HG03342 (cell line): ENCODE measurements around the gene ZNF324.
"Not testable (repeated sequence)": the region's sequence is repeated elsewhere in the genome, so short reads cannot be mapped to it uniquely, and the experiment has no call there.

Source experiments
- ATAC-seq: cut with Tn5 transposase; IDR thresholded peaks from one replicate; pipeline ENCODE4 v1.9.1; 2021; ENCODE audit warnings: mild to moderate bottlenecking, moderate library complexity; ENCODE audit not compliant: unreplicated experiment

The ZNF324 gene

GRCh38 chr19:58470837-58471543, 4.1 kb downstream of the ZNF324 start:
- not testable (repeated sequence) for ATAC-seq

- no peak for ATAC-seq
Observed at GRCh38 chr19:58471736-58472135, 4.9 kb downstream of the ZNF324 start.

GRCh38 chr19:58473775-58474174, 6.9 kb downstream of the ZNF324 start:
- no peak for ATAC-seq

- no peak for ATAC-seq
Observed at GRCh38 chr19:58474291-58474996, 7.6 kb downstream of the ZNF324 start.

- peak; percentile 17 for ATAC-seq
Observed at GRCh38 chr19:58474997-58475713, 8.3 kb downstream of the ZNF324 start.

- peak; percentile 79 for ATAC-seq
Observed at GRCh38 chr19:58475714-58476497, 9.0 kb downstream of the ZNF324 start, which contains the start of gene ZNF446. Gene ZNF446 (plus strand): TSS chr19:58476352. CDS start chr19:58477219, 867 bp downstream.

- no peak for ATAC-seq
Observed at GRCh38 chr19:58476498-58477015, 9.7 kb downstream of the ZNF324 start.

GRCh38 chr19:58477130-58477529, 10.2 kb downstream of the ZNF324 start:
- no peak for ATAC-seq

GRCh38 chr19:58477871-58478270, 11.0 kb downstream of the ZNF324 start:
- no peak for ATAC-seq

GRCh38 chr19:58479303-58479702, 12.4 kb downstream of the ZNF324 start:
- ATAC-seq, result no peak

- ATAC-seq, result no peak
Observed at GRCh38 chr19:58479736-58480480, 13.0 kb downstream of the ZNF324 start.

GRCh38 chr19:58480481-58480830, 13.6 kb downstream of the ZNF324 start:
- no peak for ATAC-seq

GRCh38 chr19:58480831-58481230, 14.0 kb downstream of the ZNF324 start:
- ATAC-seq, result no peak

- ATAC-seq, result no peak
Observed at GRCh38 chr19:58482372-58482771, 15.5 kb downstream of the ZNF324 start.

- no peak for ATAC-seq
Observed at GRCh38 chr19:58483776-58484175, 16.9 kb downstream of the ZNF324 start.

GRCh38 chr19:58484349-58484748, 17.5 kb downstream of the ZNF324 start:
- ATAC-seq, result not testable (repeated sequence)

GRCh38 chr19:58491393-58491792, 24.5 kb downstream of the ZNF324 start:
- no peak for ATAC-seq

GRCh38 chr19:58492265-58492664, 25.4 kb downstream of the ZNF324 start:
- no peak for ATAC-seq

GRCh38 chr19:58497634-58498170, 30.8 kb downstream of the ZNF324 start:
- no peak for ATAC-seq
